ENCODE measurements around the gene FZD7.

FZD7 gene

DNA sequence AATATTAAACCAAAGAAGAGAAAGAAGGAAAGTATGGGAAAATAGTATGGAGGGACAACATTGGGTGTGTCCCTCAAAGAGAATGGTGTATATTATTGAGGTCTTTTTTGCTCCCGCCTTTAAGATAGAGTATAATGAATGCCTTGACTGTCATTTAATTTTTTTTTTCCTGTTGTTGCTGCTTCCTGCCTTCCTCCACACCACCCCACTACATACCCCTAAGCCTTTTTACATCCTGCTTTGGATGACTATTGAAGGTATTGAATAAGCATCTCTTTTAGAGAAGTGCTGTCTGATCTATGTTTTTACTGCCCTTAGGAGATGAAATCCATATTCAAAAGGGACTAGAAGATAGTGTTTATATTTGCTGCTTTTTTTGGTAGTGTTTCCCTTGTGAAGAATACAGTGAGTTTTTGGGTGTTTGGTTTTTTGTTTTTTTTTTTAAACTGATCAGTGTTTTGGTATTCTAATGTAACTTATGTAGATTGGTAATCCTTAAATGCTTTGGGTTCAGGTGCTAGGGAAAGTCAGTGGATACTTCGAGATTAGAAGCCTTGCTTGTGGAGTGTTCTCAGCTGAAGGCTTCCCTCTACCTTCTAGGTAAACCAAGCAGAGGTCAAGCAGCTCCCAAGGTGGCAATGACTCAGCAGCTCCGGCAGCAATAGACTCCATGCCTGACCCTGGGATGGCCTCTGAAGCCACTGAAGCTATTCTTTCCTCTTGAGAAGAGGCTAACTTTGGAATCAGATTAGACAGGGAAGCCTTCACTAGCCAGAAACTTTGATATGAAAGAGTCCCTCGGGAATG is 5.0 kb downstream of the FZD7 start:
- FAIRE-seq = no peak

DNA sequence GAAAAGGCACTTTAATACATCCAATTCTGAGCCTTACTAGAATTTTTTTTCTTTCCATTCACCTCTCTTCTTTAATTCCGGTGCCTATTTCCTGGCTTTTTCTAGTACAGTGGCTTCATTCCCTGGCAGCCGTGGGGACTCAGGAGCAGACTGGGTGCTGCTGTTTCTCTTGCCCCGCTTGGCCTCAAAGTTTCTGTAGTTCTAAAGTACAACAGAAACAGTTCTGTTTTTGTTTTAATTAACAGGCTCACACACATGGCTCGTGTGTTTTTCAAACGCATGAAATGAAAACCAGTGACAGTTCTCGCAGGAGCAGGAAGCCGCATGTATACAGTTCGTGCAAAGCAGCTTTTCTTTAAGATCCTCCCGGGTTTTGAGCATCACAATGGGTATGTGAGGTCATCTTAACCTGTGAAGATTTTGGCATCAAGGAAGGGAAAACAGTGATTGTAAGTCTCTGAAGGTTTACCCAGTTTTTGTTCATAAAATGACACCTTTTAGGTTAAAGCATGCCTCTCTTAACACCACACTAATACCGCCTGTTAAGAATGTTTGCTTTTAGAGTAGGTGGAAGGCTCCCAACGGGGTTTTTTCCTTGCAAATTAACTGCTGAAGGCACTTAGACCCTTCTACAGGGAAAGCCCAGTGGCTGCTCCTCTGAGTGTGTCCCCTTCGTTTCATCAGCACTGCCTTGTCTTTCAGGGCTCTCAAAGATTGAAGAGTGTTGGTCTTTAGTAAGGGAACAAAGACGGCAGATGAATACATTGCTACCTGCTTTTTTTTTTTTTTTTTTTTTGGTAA is 5.8 kb downstream of the FZD7 start:
- FAIRE-seq = no peak

DNA sequence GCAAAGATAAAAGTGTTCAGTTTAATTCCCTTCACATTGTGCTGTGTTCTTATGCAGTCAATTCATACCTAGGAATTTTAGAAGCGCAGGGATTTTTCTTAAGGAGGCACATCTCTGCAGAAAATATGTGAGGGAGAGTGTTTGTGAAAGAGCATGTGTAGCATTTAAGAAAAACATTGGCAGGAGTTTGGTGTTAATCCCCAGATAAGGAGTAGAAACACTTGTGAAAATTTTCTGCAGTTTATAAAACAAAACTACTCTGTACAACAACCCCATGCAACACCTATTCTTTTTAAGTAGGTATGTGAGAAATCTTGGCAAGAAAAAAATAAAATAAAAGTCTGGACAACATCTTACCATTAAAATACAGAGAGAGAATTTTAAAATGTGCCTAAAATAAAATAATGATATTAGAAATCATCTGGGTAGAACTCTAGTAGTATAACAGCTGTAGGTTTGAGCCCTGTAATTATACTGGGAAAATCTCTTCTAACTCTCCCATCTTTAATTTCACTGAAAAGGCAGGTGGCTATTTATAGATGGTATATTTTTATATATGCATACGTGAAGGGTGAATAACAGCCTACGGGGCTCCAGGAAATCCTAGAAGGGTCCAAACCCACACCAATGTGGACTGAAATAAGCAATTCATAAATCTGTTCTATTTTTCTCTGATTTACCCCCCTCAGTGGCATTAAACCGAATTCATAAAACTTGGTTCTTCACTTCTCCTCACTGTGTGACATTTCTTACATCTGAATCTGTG is 6.6 kb downstream of the FZD7 start:
- no peak for FAIRE-seq

DNA sequence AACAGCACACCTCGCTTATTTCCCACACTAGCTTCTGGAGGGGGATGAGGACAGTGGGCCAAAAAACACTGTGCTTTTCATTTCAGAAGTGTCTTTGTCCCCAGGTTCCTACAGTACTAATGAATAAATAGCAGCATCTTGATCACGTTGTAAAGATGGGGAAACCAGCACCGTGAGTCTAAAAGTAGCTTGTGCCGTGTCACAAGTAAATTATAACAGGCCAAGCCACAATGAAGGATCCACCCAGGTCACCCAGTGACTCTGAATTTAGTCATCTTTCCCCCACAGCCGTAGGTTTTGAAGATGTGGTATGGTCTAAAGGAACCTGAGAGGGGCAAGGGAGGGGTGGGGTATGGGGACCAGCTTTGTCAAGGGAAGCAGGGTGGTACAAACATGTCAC is 8.8 kb downstream of the FZD7 start:
- FAIRE-seq = no peak

DNA sequence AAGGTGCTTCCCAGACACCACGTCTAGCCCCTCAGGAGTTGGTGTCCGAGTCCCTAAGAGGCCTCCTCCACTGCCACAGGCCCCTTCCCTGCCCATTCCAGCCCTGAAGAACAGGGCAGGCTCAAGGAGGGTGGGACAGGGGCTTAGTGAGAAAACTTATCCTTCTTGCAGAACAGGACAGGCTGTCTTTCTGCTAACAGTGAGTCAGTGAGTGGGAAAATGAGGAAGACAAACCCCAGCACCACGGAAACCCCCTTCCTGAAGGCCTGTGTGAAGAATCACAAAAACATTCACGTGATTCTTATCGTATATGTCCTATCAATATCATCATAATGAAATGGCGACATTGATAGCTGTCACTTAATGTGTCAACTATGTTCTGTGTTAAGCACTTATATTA is 9.8 kb downstream of the FZD7 start:
- FAIRE-seq = no peak

DNA sequence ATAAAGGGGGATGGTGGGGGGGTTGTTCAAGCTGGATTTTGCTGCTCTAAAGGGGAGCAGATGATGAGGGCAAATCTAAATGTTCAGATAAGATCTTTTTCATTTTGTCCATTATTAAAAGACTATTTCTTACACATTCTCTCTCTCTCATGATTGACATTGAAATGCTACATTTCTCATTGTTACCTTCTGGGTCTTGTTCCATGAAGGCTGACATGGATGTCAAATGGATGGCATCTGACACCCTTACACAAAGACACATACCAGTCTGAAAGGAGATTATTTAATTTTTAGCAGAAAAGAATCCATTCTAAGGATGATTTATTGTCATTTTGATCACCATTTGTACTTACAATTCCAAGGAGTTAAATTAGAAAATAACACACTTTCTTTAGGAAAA is 11.1 kb downstream of the FZD7 start:
- FAIRE-seq = no peak

DNA sequence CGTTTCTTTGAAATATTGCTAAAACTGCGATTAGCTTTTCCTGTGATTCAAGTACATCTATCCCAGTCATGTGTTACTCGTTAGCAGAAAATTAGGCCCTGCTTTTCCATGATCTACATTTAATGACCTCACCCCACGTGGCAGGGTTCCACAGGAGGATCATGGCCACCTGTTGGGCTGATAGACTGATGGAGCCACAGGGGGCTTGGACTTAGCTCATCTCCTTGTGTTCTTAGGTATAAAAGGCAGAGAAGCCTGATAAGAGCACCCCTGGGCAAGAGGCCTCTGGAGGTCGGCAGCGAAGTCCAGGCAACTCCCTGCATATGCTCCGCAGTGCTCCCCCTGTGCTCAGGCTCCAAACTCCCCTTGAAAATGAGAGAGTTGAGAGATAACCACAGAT is 12.9 kb downstream of the FZD7 start:
- FAIRE-seq = no peak

DNA sequence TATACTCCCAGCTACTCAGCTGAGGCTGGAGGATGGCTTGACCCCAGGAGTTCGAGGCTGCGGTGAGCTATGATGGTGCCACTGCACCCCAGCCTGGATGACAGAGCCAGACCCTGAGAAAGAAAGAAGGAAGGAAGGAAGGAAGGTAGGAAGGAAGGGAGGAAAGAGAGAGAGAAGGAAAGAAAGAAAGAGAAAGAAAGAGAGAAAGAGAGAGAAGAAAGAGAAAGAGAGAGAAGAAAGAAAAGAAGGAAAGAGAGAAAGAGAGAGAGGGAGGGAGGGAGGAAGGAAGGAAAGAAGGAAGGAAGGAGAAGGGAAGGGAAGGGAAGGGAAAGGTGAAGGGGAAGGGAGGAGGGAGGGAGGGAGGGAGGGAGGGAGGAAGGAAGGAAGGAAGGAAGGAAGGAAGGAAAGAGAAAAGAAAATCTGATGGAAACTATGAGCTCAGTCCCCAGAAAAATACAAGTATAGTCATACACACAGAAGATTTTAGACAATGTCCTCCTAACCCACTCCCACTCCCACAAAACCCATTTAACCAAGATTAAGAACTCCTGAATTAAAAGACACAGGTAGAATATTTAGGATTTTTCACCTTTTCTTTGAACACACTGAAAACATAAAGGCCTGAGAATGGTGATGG is 15.6 kb downstream of the FZD7 start:
- no peak for FAIRE-seq

DNA sequence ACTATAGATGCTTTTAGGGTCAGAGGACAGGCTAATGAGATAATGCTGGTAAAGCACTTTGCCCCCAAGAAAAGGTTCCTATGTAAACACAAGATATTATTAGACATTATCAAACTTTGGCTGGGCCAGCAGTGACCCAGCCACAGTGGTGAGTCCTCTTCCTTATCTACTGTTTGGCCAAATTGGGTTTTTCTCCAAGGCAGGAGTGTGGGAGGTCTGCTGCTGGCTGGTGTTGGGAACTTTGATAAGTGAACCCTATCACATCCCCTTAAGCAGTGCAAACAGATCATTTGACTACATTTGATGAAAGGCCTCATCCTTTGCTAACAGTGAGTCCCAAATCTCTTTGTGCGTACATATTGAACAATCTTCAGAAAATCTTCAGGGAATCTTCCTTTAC is 16.2 kb downstream of the FZD7 start:
- FAIRE-seq = no peak

DNA sequence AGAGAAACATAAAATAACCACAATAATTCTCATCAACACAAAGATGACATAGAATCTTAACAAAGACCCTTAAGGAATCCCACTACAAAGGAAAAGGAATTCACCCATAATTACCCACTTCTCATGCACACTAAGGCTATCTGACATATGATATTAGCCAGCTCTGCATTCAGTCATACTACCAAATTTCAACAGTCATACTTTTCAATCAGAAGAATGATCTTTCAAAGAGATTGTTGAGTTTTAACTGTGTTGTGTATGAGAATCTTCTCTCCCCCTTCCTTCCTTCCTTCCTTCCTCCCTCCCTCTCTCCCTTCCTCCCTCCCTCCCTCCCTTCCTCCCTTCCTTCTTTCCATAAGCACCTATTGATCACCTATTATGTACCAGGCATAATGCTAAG is 17.0 kb downstream of the FZD7 start:
- FAIRE-seq = no peak

DNA sequence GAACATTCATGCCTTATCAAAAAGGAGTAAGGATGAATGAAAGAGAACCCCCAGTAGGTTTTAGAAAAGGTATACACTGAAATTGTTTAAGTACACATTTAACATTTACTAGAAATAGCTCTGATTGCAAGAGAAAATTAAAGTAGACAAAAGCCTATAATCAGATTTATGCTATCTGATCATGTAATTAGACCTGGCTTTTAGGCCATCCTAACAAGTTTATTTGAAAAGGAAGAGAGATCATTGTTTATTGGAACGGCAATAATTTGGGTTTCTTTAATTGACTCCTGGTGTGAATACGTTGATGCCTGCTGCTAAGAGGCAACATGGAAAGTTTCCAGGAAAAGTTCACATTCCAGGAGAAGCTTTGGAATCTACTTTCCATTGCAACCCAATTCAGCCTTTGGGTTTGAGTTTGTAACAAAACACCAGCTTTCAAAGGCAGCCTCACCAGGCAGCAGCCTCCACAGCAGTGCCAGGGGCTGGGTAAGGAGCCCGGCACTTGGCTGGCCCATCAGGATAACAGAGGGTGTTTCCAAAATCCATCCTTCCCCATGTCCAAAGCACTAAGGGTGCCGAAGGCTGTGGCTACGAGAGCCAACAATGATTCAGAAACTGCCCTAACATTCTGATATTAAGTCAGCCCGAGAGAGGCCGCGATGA is 18.0 kb downstream of the FZD7 start:
- FAIRE-seq = no peak

DNA sequence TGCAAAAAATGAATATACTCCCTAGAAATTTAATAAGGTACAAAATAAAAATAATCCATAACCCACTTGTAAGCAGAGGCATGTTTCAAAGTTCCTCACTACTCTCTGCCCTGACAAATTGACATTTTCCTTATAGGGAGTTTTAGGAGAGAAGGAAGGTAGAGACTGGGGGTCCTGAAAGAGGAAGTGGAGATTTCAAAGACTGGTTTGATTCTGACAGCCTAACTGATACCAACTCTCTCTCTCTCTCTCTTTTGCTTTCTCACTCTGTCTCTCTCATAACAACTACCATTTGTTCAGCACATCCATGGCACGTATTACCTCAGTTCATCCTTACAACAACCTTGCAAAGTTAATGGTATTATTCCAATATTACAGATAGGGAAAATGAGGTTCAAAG is 18.6 kb downstream of the FZD7 start:
- no peak for FAIRE-seq

DNA sequence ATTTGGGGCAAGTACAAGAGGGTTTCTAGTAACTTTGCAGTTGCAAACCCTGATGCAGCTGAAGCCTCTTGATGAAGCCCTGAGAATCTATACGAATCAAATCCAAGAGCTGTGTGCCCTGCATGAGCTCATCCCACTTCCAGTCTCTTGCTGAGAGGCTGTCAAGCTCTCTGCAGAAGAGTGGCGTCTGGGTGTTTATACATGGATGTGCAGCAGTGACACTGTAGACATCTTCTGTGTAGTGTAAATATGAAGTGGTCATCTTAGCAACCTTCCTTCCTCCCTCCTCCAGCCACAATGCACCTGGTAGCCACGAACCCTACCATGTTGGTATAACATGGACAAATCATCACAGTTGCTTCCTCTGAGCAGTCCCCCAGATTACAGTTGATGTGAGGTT is 21.0 kb downstream of the FZD7 start:
- FAIRE-seq = no peak

DNA sequence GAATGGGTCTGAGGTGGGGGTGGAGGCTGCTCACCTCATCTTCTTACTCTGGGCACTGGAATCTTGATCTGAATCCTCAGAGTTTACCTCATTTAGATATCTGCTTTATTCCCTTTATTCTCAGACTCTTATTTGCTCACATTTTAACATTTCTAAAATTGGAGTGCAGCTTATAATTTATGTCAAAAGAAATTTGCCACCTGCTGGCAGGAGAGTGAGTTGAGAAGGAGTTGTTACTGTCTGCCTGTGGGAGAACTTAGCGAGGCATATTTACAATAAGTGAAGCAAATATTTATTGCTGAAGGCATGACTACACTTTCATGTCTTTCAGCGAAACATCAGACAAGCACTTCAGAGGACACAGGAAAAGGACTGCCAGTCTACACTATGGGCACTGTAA is 23.0 kb downstream of the FZD7 start:
- no peak for FAIRE-seq

DNA sequence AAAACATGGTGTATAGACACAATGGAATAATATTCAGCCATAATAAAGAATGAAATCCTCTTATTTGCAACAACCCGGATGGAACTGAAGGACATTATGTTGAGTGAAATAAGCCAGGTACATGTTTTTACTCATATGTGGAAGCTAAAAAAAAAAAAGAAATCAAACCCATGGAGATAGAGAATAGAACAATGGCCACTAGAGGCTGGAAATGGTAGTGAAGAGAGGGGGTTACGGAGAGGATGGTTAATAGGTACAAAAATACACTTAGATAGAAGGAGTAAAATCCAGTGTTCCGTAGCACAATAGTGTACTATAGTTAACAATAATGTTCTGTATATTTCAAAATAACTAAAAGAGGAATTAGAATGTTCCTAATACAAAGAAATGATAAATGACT is 26.6 kb downstream of the FZD7 start:
- peak; percentile 38 for FAIRE-seq

DNA sequence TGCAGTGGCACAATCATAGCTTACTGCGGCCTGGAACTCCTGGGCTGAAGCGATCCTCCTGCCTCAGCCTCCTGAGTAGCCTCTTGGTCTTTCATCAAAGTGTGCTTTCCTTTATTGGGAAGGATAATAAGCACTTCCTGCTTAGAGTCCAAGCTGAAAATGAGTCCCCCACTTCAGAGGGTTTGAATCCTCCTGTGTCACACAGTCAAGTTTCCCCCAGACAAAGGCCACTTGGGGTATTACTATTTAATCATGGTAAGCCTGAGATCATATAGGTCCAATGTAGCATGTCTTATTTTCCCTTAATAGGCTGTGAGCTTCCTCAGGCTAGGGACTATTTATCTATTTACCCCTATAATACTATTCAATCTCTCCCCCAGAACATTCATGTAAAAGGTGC is 28.0 kb downstream of the FZD7 start:
- no peak for FAIRE-seq

DNA sequence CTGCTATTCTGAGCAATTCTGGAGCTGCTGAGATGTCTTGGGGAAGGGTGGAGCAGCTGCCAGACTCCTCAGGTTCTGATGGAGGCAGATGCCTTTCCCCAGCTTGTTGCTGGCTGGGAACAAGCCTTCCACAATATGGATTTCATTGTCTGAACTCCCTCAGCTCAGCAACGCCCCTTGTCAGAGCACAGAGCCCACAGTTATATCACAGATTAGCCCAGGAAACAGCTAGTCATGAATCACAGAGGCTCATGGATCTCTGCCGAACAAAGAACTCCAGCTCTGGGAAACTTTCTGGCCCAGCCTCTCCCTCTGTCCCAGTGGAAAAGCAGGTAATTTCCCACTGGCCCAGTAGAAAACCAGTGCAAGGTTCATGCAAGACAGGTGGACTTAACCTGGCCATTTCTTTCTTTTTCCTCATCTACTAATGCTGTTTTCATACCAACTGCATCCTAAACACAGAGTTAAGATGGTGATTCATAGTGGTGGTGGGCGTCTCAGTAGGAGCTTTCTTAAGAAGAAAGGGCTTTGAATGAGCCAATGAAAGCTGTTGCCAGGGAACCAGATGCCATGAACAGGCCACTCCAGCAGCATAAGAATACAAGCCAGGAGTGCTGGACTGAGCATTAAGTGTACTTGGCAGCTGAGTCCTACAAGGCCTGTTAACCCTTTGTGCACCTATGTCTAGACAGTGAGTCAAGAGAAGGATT is 30.7 kb downstream of the FZD7 start:
- no peak for FAIRE-seq

DNA sequence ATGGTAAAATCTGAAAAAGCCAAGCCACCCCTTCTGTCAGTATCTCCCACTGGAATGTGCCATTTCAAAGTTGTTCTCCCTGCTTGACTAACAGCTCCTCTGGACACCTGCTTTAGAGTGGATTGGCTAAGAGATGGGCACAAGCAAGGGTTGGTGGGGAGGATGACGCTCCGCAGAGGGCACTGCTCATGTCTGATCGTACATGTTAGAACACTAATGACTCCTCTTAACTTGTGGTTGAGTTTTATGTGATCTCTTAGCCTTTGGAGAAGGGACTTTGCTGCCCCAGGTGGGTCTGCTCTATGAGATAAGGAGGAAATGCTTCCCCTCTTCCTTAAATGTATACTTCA is 31.2 kb downstream of the FZD7 start:
- no peak for FAIRE-seq

DNA sequence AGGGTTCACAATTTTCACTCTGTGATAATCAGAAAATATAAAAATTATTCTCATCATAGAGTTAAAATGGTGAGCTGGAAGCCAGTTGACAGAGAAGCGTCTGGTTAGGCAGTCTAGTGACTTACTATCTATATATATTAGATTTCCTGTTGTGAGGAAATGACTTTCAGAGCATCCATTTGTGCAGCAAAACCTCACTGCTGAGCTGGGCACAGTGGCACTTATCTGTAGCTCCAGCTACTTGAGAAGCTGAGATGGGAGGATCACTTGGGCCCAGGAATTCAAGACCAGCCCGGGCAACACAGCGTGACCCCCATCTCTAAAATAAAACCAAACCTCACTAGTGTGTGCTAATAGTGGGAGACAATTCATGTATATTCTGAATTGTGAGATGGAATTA is 32.2 kb downstream of the FZD7 start:
- FAIRE-seq = no peak

DNA sequence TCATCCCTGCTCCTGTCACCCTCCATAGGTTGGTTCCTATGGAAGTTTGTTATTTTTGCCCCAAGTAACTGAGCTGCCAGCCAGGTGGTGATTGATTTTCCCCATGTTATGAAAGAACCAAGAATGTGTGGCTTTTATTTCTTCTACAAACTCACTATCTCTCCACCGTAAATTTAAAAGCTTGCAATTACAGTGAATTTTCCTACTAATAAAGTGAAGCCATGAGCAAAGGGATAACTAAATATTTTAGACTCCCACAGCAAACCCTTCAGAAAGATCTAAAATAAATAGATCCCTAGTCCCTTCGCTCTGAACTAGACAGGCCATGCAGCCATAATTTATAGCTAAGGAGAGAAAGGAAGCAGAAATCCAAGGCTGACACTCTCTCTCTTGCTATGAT is 33.2 kb downstream of the FZD7 start:
- FAIRE-seq = no peak

DNA sequence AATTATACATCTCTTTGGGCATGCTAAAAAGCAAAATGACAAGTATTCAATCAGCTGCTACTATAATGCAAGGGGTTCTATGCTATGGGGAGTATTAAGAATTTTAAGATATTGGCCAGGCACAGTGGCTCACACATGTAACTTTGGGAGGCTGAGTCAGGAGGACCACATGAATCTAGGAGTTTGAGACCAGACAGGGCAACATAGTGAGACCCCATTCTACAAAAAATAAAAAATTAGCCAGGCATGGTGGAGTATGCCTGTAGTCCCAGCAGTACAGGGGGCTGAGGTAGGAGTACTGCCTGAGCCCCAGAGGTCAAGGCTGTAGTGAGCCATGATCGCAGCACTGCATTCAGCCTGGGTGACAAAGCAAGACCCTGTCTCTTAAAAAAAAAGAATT is 33.9 kb downstream of the FZD7 start:
- FAIRE-seq = no peak

All from TTC549 (cell line).